ENCODE measurements around the gene SNAI3. TPM values are rescaled to one million over a fixed set of nuclear protein-coding genes. Genes with fewer than 3 reads are reported as not detected.

Gene SNAI3
- total RNA-seq (2022; extraction: Qiagen RNA extraction; ENCODE audit: low read depth): 0.11 to 0.22 TPM in 2 of 5 replicates, not detected in the others

GRCh38 chr16:88686439-88687253 lies at the start of gene SNAI3:
SNAI3 (minus strand) TSS chr16:88686507; CDS start chr16:88686406, 101 bp downstream.

GRCh38 chr16:88706229-88706964 lies 20.1 kb upstream of the SNAI3 start, which contains the start of the genes CTU2 and RNF166:
CTU2 (plus strand) TSS chr16:88706503; CDS start chr16:88706531, 28 bp downstream.
RNF166 (minus strand) TSS chr16:88706408; CDS start chr16:88706325, 83 bp downstream.

GRCh38 chr16:88662843-88663606 lies 23.3 kb downstream of the SNAI3 start, which contains the start of gene MVD:
MVD (minus strand) TSS chr16:88663091; CDS start chr16:88663080, 11 bp downstream.

DNA sequence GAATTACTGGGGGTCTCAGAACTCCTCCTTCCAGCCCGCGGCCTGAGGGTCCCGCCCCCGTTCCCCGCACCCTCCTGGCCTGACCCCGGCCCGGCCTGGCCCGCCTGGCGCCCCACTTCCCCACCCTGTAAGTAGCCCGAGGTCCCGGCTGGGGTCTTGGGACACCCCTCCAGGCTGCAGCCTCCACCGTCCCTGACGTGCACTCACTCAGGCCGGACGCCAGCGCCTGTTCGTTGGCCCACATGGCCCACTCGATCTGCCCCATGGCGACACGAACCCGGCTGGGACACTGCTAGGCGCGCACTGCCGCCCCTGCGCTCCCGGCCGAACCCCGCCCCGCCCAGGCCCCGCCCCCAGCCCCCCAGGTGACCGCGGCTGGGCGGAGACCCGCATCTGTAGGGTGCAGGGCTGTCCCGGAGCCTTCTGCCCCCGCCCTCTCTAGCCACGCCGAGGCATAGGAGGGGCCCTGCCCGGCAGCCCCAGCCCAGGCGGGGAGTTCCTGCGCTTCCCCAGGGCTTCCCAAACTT lies 35.5 kb downstream of the SNAI3 start, which contains the start of gene CYBA:
Gene CYBA, minus strand, starts transcription at position 305 of the 527 bp plus-strand sequence. Its CDS starts 40 bp downstream, at position 265.

GRCh38 chr16:88638323-88639230 lies 47.7 kb downstream of the SNAI3 start, which contains the start of gene IL17C:
IL17C (plus strand) TSS chr16:88638572; CDS start chr16:88638642, 70 bp downstream.

Other genes starting within 250 kb of the SNAI3 start
- gene ZFPM1, start 233.2 kb downstream of the SNAI3 start, total RNA-seq (2022; extraction: Qiagen RNA extraction; ENCODE audit: low read depth): 5.6 to 9.4 TPM (median 8.7 TPM) in 5 replicates
- 44.9 to 55.9 TPM (median 51.7 TPM) in 5 replicates for gene ZC3H18, start 116.1 kb downstream of the SNAI3 start, total RNA-seq (2022; extraction: Qiagen RNA extraction; ENCODE audit: low read depth)
- gene IL17C, start 47.9 kb downstream of the SNAI3 start, total RNA-seq (2022; extraction: Qiagen RNA extraction; ENCODE audit: low read depth): not detected in 5 replicates
- 204 to 316 TPM (median 278 TPM) in 5 replicates for gene CYBA, start 35.5 kb downstream of the SNAI3 start, total RNA-seq (2022; extraction: Qiagen RNA extraction; ENCODE audit: low read depth)
- 19.8 to 25.9 TPM (median 20.2 TPM) in 5 replicates for gene MVD, start 23.4 kb downstream of the SNAI3 start, total RNA-seq (2022; extraction: Qiagen RNA extraction; ENCODE audit: low read depth)
- 11.2 to 21.8 TPM (median 17.7 TPM) in 5 replicates for gene RNF166, start 19.9 kb upstream of the SNAI3 start, total RNA-seq (2022; extraction: Qiagen RNA extraction; ENCODE audit: low read depth)
- gene CTU2, start 20.0 kb upstream of the SNAI3 start, total RNA-seq (2022; extraction: Qiagen RNA extraction; ENCODE audit: low read depth): 20.7 to 35.0 TPM (median 32.5 TPM) in 5 replicates
- gene PIEZO1, start 98.7 kb upstream of the SNAI3 start, total RNA-seq (2022; extraction: Qiagen RNA extraction; ENCODE audit: low read depth): 90.3 to 153 TPM (median 131 TPM) in 5 replicates
- gene CDT1, start 117.3 kb upstream of the SNAI3 start, total RNA-seq (2022; extraction: Qiagen RNA extraction; ENCODE audit: low read depth): 20.7 to 35.5 TPM (median 32.4 TPM) in 5 replicates
- gene APRT, start 125.4 kb upstream of the SNAI3 start, total RNA-seq (2022; extraction: Qiagen RNA extraction; ENCODE audit: low read depth): 284 to 410 TPM (median 397 TPM) in 5 replicates
- gene GALNS, start 170.4 kb upstream of the SNAI3 start, total RNA-seq (2022; extraction: Qiagen RNA extraction; ENCODE audit: low read depth): 34.1 to 47.3 TPM (median 44.3 TPM) in 5 replicates
- gene TRAPPC2L, start 170.6 kb upstream of the SNAI3 start, total RNA-seq (2022; extraction: Qiagen RNA extraction; ENCODE audit: low read depth): 94.9 to 133 TPM (median 101 TPM) in 5 replicates
- not detected in 5 replicates for gene PABPN1L, start 180.2 kb upstream of the SNAI3 start, total RNA-seq (2022; extraction: Qiagen RNA extraction; ENCODE audit: low read depth)

All from A549 treated with RU486 at 1 μM for 4 hours (cell line).